Fibroblast of skin of abdomen (primary cell): ENCODE data around the gene CSNK1A1L.
"Not testable (repeated sequence)": the region's sequence is repeated elsewhere in the genome, so short reads cannot be mapped to it uniquely, and the experiment has no call there.

ENCODE experiments used
- DNase-seq: peaks from one replicate; pipeline ENCODE4 v3.0.0-alpha.2; 2013

The CSNK1A1L gene

GRCh38 chr13:37056228-37056627 is 49.2 kb downstream of the CSNK1A1L start:
- not testable (repeated sequence) for DNase-seq
